ENCODE data around the gene TBL2. TPM values are rescaled to one million over a fixed set of nuclear protein-coding genes. Genes with fewer than 3 reads are reported as not detected.

TBL2 gene
- total and polyA plus RNA-seq, 2 of the 4 experiments (the other 2 are of a cell fraction), result 72.6 to 94.1 TPM

GRCh38 chr7:73599916-73600315 lies 21.5 kb upstream of the TBL2 start:
- no peaks in the 10 kb centered on the region for H3K9me1 ChIP-seq (ENCODE audit: insufficient read depth, low read length)
- 90% methylated on average over 2 of the region's 7 CpGs; no CpG with 5 or more reads in 1 of the 2 experiments for WGBS, 2 experiments (ENCODE audit: extremely low coverage in 2 of 2, insufficient read length in 1 of 2)
- H2AFZ ChIP-seq (replicated peaks; ENCODE audit: low read length, poor library complexity), result no peak overlapping the region
- no peak overlapping the region for H2BK120ac ChIP-seq (ENCODE audit: low read depth, low read length)
- TF ChIP-seq MAFK (IDR thresholded peaks at IDR 0.05; ENCODE audit: low read depth, low read length) (no peak), CEBPB (IDR thresholded peaks at IDR 0.05; ENCODE audit: low read depth, low read length) (no peak), NFE2L2 (IDR thresholded peaks at IDR 0.05; ENCODE audit: low read depth, low read length) (no peak), CTCF (conservative IDR thresholded peaks at IDR 0.05; ENCODE audit: low read depth, low read length) (no peak), MAZ (IDR thresholded peaks at IDR 0.05; ENCODE audit: borderline replicate concordance, low read depth, low read length) (no peak), MXI1 (IDR thresholded peaks at IDR 0.05; ENCODE audit: borderline replicate concordance, low read depth, low read length) (no peak), USF2 (IDR thresholded peaks at IDR 0.05; ENCODE audit: low read depth, low read length) (no peak), RCOR1 (IDR thresholded peaks at IDR 0.05; ENCODE audit: insufficient replicate concordance, low read length) (no peak), RAD21 (IDR thresholded peaks at IDR 0.05; ENCODE audit: low read length) (no peak), BHLHE40 (IDR thresholded peaks at IDR 0.05; ENCODE audit: low read depth, low read length) (no peak), ELK1 (IDR thresholded peaks at IDR 0.05; ENCODE audit: borderline replicate concordance, low read depth, low read length) (no peak), SMC3 (IDR thresholded peaks at IDR 0.05; ENCODE audit: low read depth, low read length) (no peak), POLR2A (IDR thresholded peaks at IDR 0.05; ENCODE audit: low read depth, low read length) (no peak), FOS (IDR thresholded peaks at IDR 0.05; ENCODE audit: low read depth, low read length) (no peak), RFX5 (IDR thresholded peaks at IDR 0.05; ENCODE audit: low read depth, low read length) (no peak), CHD1 (IDR thresholded peaks at IDR 0.05; ENCODE audit: low read depth, low read length) (no peak)
- H3K36me3 ChIP-seq (ENCODE audit: control insufficient read depth, insufficient read depth, low read length), result no peaks in the 10 kb centered on the region
- H3K27me3 ChIP-seq (ENCODE audit: control insufficient read depth, insufficient read depth, low read length), result peaks cover 29% of the 10 kb centered on the region
- ChIA-PET POLR2A (ENCODE audit: unreplicated experiment) (no interaction called here), CTCF (no interaction called here)
- H3K23ac ChIP-seq (ENCODE audit: low read depth, low read length), result no peak overlapping the region
- intact Hi-C loops (cut with micrococcal nuclease), result no loop called here
- H4K5ac ChIP-seq (ENCODE audit: low read depth, low read length), result no peak overlapping the region
- H3K14ac ChIP-seq (replicated peaks; ENCODE audit: low read depth, low read length), result no peak overlapping the region
- H3K18ac ChIP-seq (ENCODE audit: low read depth, low read length), result no peak overlapping the region
- no peak overlapping the region for H3K9ac ChIP-seq (ENCODE audit: low read depth, low read length)
- H2BK15ac ChIP-seq (ENCODE audit: low read depth, low read length), result no peak overlapping the region
- H4K20me1 ChIP-seq (ENCODE audit: insufficient read depth, low read length), result no peaks in the 10 kb centered on the region
- ATAC-seq (ENCODE audit: low read depth), result no peak
- no peak overlapping the region for H3K27ac ChIP-seq (ENCODE audit: insufficient read depth, low read length)
- no TSS peak for BruUV-seq (replicated peaks)
- no peaks in the 10 kb centered on the region for H3K79me1 ChIP-seq (ENCODE audit: low read depth in 1 of 2, low read length in 2 of 2)
- dilution Hi-C loops (cut with HindIII; ENCODE audit: low sequenced_read_pairs, unreplicated experiment), result no loop called here
- no peak overlapping the region for H2AK9ac ChIP-seq (replicated peaks; ENCODE audit: low read depth, low read length, poor library complexity)
- no peak overlapping the region for H4K91ac ChIP-seq (ENCODE audit: insufficient read depth, low read depth, low read length)
- no peak overlapping the region for H3K4ac ChIP-seq (ENCODE audit: low read depth, low read length)
- no peak overlapping the region for H2AK5ac ChIP-seq (ENCODE audit: low read depth, low read length)
- no peak overlapping the region for H2BK5ac ChIP-seq (ENCODE audit: low read depth, low read length, poor library complexity, severe bottlenecking)
- H3K9me3 ChIP-seq (ENCODE audit: control insufficient read depth, insufficient read depth, low read length), result no peaks in the 10 kb centered on the region
- no peak for DNase-seq
- no peak overlapping the region for H2BK20ac ChIP-seq (ENCODE audit: low read depth, low read length)
- no peak overlapping the region for H3K4me3 ChIP-seq (ENCODE audit: insufficient read depth, low read depth, low read length)
- no peak overlapping the region for H4K8ac ChIP-seq (ENCODE audit: low read depth in 2 of 2, low read length in 2 of 2)
- in situ Hi-C loops (cut with MboI; ENCODE audit: low sequenced_read_pairs), result no loop called here
- no peak overlapping the region for H3K4me2 ChIP-seq (ENCODE audit: low read depth, low read length)
- no peaks in the 10 kb centered on the region for H3K4me1 ChIP-seq (ENCODE audit: control insufficient read depth, insufficient read depth, low read length)
- H3K56ac ChIP-seq (ENCODE audit: extremely low read depth, insufficient read depth, low read length), result no peak overlapping the region

Data from IMR-90 (cell line).